Spinal cord (tissue), 10 donors: ENCODE measurements around the gene BTBD9. TPM values are rescaled to one million over a fixed set of nuclear protein-coding genes. Genes with fewer than 3 reads are reported as not detected.

Experiments
- DNase-seq, 6 donors: peaks; one replicate each; pipeline versions ENCODE4 v3.0.0 to v3.0.0-alpha.2; 2013 to 2015; ENCODE audit warnings: low spot score in 6 of 6, low read depth in 4 of 6
- H3K27ac ChIP-seq: one replicate; pipeline ENCODE4 v1.5.1; 2013; ENCODE audit warnings: low read depth, low read length, control low read depth
- H3K27me3 ChIP-seq: one replicate; pipeline ENCODE4 v1.6.1; 2013; ENCODE audit warnings: low read length; ENCODE audit not compliant: control insufficient read depth, insufficient read depth
- H3K36me3 ChIP-seq: one replicate; pipeline ENCODE4 v1.6.1; 2013; ENCODE audit warnings: low read length; ENCODE audit not compliant: control insufficient read depth, insufficient read depth
- H3K4me1 ChIP-seq: one replicate; pipeline ENCODE4 v1.6.1; 2013; ENCODE audit warnings: low read length; ENCODE audit not compliant: control insufficient read depth, insufficient read depth
- H3K4me3 ChIP-seq: one replicate; pipeline ENCODE4 v1.5.1; 2013; ENCODE audit warnings: low read depth, low read length, control low read depth
- H3K9me3 ChIP-seq: one replicate; pipeline ENCODE4 v1.6.1; 2013; ENCODE audit warnings: low read length; ENCODE audit not compliant: control insufficient read depth, insufficient read depth
- WGBS: methylation state at CpG from one replicate; pipeline ENCODE4 v1.1.5; 2013; ENCODE audit warnings: missing lambda C conversion rate; ENCODE audit not compliant: insufficient coverage; 5-methylcytosine and 5-hydroxymethylcytosine counted together
- polyA plus RNA-seq, 2 donors: library from polyadenylated mRNA; unstranded; fragments of 120-200 nt; gene quantifications; one replicate each; pipeline ENCODE4 v1.2.1, GENCODE V29; 2013; ENCODE audit not compliant: insufficient read length in 2 of 2
- total RNA-seq, 2 donors: library from RNA; depleted of rRNA in 1 of 2; stranded (reverse); fragments of 120-200 nt in 1 of 2; fragments of >200 nt in 1 of 2; gene quantifications; one replicate each; pipeline versions ENCODE4 v1.2.3 to v1.2.4, GENCODE V29; 2013 to 2014
- donor health status: healthy.

Gene BTBD9
- total and polyA plus RNA-seq, 4 donors: 14.6 to 38.6 (median 16.9) TPM

DNA sequence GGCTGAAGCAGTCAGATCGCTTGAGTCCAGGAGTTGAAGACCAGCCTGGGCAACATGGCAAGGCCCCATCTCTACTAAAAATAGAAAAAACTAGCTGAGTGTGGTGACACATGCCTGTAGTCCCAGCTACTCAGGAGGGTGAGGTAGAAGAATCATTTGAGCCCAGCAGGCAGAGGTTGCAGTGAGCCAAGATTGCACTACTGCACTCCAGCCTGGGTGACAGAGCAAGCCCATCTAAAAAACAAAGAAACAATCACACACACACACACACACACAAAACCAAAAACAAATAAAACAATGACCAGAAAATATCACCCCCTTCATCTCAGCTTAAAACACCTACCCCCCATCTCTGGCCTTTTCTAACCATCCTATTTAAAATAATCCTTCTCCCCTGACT lies 68.0 kb downstream of the BTBD9 start:
- Histone ChIP-seq H3K4me1 (no peaks in the 10 kb centered on the region), H3K36me3 (no peaks in the 10 kb centered on the region), H3K4me3 (no peak overlapping the region), H3K27me3 (no peaks in the 10 kb centered on the region), H3K9me3 (no peaks in the 10 kb centered on the region), H3K27ac (no peak overlapping the region)
- WGBS: no CpG with 5 or more reads among the region's 1 CpG
- DNase-seq: no peak

DNA sequence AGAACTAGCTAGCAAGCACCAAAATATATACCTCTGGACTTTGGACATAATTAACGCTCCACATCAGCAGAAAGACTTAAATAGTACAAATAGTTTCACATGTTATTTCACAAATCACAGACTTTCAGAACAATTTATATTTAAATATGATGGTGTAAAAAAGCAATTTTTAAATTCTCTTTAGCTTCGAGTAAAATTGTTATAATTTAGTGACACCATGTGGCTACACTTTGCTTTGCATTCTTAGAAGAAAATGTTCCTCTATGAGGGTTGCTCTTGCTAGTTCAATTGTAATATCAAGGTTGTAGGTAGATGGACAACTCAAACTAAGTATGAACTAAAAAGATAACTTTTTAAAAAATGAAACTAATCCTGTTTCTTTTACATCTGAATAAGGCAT lies 69.0 kb downstream of the BTBD9 start:
- Histone ChIP-seq H3K27me3 (no peaks in the 10 kb centered on the region), H3K27ac (no peak overlapping the region), H3K36me3 (no peaks in the 10 kb centered on the region), H3K4me3 (no peak overlapping the region), H3K4me1 (no peaks in the 10 kb centered on the region), H3K9me3 (no peaks in the 10 kb centered on the region)
- peak; percentile 17 to 85 (median 28) for DNase-seq
- no CpG with 5 or more reads among the region's 2 CpGs for WGBS

DNA sequence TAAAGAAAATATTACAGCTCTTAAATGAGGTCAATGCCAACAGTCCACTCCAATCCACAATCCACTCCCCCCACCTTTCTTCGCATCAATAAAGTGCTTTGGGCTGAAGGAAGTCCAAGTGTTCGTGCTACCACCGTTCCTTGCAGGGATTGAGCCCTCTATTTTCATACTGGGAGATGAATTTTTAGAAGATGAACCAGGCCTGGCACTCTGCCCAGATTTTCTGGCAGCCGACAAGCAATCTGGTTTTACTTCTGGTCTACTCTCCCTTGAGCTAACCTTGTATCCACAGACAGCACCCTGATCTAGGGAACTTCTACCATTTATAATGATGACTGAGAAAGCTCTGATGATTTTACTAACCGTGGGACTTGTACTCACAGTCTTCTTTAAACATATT lies 72.3 kb downstream of the BTBD9 start:
- WGBS: no CpG with 5 or more reads among the region's 5 CpGs
- no peaks in the 10 kb centered on the region for H3K27me3 ChIP-seq
- no peaks in the 10 kb centered on the region for H3K9me3 ChIP-seq
- H3K27ac ChIP-seq: no peak overlapping the region
- H3K4me3 ChIP-seq: no peak overlapping the region
- peak in 4 of 6 donors; percentile 8 to 88 (median 50) for DNase-seq
- no peaks in the 10 kb centered on the region for H3K36me3 ChIP-seq
- no peaks in the 10 kb centered on the region for H3K4me1 ChIP-seq

DNA sequence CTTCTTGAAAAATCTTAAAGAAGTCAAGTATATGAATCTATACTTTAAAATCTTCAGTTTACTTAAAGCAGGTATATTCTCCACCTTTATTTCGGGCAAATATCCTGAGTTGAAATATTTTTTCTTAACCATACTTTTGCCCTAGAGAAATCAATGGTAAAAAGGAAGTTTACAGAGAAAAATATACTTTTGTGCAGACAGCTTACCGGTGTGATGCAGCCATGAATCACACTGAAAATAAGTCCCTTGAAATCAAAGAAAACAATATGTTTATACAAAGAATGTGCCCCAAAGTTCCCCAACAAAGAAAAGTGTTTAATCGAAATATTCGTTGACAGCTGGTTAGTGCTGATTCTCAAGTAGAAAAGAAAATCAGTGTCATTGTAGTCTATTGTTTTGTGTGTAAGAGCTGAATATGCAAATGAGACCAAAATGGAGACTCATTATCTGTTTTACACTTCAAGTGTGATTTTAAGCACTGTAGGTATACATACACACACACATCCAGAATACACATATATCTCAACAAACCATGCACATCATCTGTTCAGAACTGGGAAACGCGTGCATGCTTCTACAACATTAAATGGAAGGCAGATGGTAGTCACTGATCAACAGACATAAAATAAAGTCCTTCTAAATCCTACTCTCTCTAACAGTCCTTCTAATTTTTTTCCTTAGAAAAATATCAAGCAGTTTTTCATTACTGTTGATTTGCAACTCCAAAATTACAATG lies 73.3 kb downstream of the BTBD9 start:
- Histone ChIP-seq H3K9me3 (no peaks in the 10 kb centered on the region), H3K4me1 (no peaks in the 10 kb centered on the region), H3K4me3 (no peak overlapping the region), H3K27ac (no peak overlapping the region), H3K36me3 (no peaks in the 10 kb centered on the region), H3K27me3 (no peaks in the 10 kb centered on the region)
- 50% methylated on average over 2 of the region's 6 CpGs for WGBS
- peak in 2 of 6 donors; percentile 65 to 75 for DNase-seq

DNA sequence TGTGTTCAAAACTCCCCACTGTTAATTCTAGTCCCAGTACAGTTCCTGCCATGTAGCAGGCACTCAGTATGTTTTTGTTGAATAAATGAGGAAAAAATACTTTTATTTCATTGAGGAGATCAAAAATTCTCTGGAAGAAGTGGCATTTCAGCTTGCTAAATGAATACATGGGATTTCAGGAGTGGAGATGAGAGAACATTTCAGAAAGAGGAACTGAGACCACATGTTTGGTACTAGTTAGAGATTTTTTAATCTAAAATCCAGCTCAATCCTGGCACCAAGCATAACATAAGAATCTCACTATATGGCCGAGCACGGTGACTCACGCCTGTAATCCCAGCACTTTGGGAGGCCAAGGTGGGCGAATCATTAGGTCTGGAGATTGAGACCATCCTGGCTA lies 75.4 kb downstream of the BTBD9 start:
- Histone ChIP-seq H3K27me3 (no peaks in the 10 kb centered on the region), H3K9me3 (no peaks in the 10 kb centered on the region), H3K36me3 (no peaks in the 10 kb centered on the region), H3K27ac (no peak overlapping the region), H3K4me1 (no peaks in the 10 kb centered on the region), H3K4me3 (no peak overlapping the region)
- no peak for DNase-seq
- 80% methylated on average over 3 of the region's 4 CpGs for WGBS

DNA sequence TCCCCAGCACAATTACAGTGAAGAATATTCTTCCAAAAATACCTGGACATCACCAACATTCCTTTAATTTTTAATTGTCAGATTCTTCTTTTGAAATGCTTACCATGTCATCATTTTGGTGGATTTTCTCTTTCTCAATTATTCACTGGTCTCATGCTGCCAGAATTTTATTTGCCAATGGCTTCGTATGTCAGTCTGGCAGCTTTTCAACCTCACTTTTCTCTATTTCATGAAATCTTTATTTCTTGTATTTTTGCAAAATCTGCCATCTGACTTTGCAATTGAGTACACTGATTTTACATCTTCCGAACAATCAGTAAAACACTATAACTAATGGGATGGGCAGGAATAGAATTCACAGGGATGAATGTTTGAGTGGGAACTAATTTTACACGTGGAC lies 84.1 kb downstream of the BTBD9 start:
- Histone ChIP-seq H3K27me3 (no peaks in the 10 kb centered on the region), H3K4me1 (no peaks in the 10 kb centered on the region), H3K4me3 (no peak overlapping the region), H3K36me3 (no peaks in the 10 kb centered on the region), H3K9me3 (no peaks in the 10 kb centered on the region), H3K27ac (no peak overlapping the region)
- DNase-seq: peak in 1 of 6 donors; percentile 84
- 100% methylated on average over 1 of the region's 3 CpGs for WGBS

DNA sequence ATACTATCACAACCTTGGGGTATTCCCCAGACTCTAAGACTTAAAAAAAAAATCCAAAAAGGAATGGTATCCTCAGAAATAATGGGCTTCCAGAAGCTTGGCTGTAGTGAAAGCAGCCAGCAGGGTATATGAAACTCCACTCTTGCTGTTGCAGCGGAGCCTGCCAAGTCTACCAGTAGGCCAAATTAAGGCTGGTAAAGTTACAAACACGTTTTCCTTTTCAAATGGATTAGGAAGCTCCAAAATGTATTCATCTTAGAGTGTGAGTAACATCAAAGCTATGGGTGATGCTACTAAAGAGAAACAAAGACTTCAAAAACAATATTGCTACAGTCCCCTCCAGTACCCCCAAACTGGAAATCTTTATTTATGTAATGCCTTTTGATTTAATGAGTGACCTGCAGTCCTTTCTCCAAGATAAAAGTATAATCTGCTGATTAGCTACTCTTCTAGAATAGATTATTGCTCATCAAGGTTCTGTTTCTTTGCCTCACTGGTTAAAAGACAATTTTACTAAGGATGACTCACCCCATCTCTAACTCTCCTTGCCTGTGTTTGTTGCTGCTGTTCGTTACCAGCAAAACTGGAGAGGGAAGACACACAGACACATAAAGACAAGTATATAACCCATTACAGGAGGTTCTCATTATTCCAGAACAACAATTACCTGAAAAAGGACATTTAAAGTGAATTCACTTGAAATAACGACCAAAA lies 84.9 kb downstream of the BTBD9 start:
- no peaks in the 10 kb centered on the region for H3K9me3 ChIP-seq
- H3K27ac ChIP-seq: no peak overlapping the region
- H3K27me3 ChIP-seq: no peaks in the 10 kb centered on the region
- no peak overlapping the region for H3K4me3 ChIP-seq
- no peaks in the 10 kb centered on the region for H3K4me1 ChIP-seq
- no peaks in the 10 kb centered on the region for H3K36me3 ChIP-seq
- DNase-seq: peak in 2 of 6 donors; percentile 11 to 87
- no CpG with 5 or more reads among the region's 4 CpGs for WGBS

DNA sequence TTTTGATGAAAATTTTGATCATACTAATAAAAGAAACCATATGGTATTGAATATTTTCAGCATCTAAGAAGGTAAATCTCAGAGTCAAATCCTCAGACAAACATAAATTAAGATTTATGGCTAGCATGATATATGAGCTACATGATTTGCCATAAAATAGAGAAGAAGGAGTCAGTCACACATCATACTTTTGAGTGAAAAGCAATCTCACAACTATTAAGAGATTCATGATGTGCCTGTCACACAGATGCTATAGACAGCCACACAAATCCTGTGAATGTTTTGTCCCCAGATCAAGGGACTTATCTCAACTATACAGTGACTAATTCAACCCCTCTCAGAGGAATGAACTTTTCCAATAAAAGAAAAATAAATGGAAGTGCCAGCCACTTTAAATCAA lies 85.7 kb downstream of the BTBD9 start:
- no peaks in the 10 kb centered on the region for H3K36me3 ChIP-seq
- no peaks in the 10 kb centered on the region for H3K4me1 ChIP-seq
- no peak overlapping the region for H3K4me3 ChIP-seq
- no peaks in the 10 kb centered on the region for H3K27me3 ChIP-seq
- no peaks in the 10 kb centered on the region for H3K9me3 ChIP-seq
- DNase-seq: no peak
- no peak overlapping the region for H3K27ac ChIP-seq

DNA sequence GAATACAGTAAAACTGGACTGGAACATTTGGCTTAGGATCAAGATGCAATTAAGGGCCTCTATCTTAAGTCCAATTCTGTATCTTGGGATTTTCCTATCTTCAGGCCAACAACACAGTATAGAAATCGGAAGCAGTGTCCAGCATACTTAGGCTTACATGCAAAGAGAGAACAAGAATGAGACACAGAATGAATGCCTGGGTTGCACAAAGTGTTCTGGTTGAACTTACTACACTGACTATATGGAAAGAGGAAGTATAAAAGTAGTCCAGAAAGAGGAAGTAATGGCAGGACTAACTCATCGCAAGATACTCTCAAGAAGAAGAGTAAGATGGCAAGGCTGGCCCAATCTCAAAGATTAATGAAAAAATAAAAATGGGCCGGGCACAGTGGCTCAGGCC lies 87.6 kb downstream of the BTBD9 start:
- no peaks in the 10 kb centered on the region for H3K27me3 ChIP-seq
- no peaks in the 10 kb centered on the region for H3K36me3 ChIP-seq
- H3K4me3 ChIP-seq: no peak overlapping the region
- H3K9me3 ChIP-seq: no peaks in the 10 kb centered on the region
- DNase-seq: no peak
- H3K27ac ChIP-seq: no peak overlapping the region
- 100% methylated on average over 2 of the region's 3 CpGs for WGBS
- no peaks in the 10 kb centered on the region for H3K4me1 ChIP-seq

DNA sequence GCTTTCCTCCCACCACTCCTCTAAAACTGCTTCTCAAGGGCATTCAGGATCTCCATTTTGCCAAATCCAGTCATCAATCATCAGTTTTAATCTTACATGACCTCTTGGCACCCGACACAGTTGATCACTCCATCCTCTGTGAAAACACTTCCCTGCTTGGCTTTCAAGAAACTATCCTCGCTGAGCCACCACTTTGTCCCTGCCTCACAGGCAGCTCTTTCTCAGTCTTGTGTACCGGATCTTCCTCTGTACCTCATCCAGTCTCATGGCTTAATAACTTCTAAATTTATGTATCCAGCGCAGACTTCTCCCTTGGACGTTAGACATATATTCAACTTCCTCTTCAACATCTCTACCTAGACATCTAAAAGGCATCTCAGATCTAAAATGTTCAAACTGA lies 89.9 kb downstream of the BTBD9 start:
- no peaks in the 10 kb centered on the region for H3K4me1 ChIP-seq
- no peaks in the 10 kb centered on the region for H3K27me3 ChIP-seq
- WGBS: 86% methylated on average over 5 of the region's 5 CpGs
- no peak for DNase-seq
- no peak overlapping the region for H3K27ac ChIP-seq
- no peaks in the 10 kb centered on the region for H3K36me3 ChIP-seq
- no peak overlapping the region for H3K4me3 ChIP-seq
- H3K9me3 ChIP-seq: no peaks in the 10 kb centered on the region
